BLaER1 treated with 17β-estradiol and CSF1 and Interleukin-3, amounts not matched to agents 10 nM and 100 nM (cell line): Measurements from ENCODE around the gene GLG1.

Source experiments
- H3K27ac ChIP-seq, 11 experiments: shearing (Covaris generic); formaldehyde crosslinking; 2 replicates each; pipeline ENCODE4 v1.8.1; 2022
- H3K27me3 ChIP-seq, 11 experiments: shearing (Covaris generic); formaldehyde crosslinking; 2 replicates each; pipeline ENCODE4 v1.8.1; 2022
- H3K36me3 ChIP-seq, 11 experiments: shearing (Covaris generic); formaldehyde crosslinking; 2 replicates each; pipeline ENCODE4 v1.8.1; 2022
- H3K4me1 ChIP-seq, 10 experiments: shearing (Covaris generic); formaldehyde crosslinking; 2 replicates each; pipeline ENCODE4 v1.8.1; 2022
- H3K4me2 ChIP-seq, 11 experiments: shearing (Covaris generic); formaldehyde crosslinking; 2 replicates each; pipeline ENCODE4 v1.8.1; 2022
- H3K4me3 ChIP-seq, 10 experiments: shearing (Covaris generic); formaldehyde crosslinking; 2 replicates each; pipeline ENCODE4 v1.8.1; 2022
- H3K9ac ChIP-seq, 11 experiments: shearing (Covaris generic); formaldehyde crosslinking; 2 replicates each; pipeline ENCODE4 v1.8.1; 2022
- H3K9me3 ChIP-seq, 11 experiments: shearing (Covaris generic); formaldehyde crosslinking; replicated peaks in 1 of 11; 2 replicates each; pipeline ENCODE4 v1.8.1; 2022
- H4K20me1 ChIP-seq, 11 experiments: shearing (Covaris generic); formaldehyde crosslinking; 2 replicates each; pipeline ENCODE4 v1.8.1; 2022
- Cebpa-rat ChIP-seq, 11 experiments: shearing (Covaris generic); IDR thresholded peaks; 2 replicates each; pipeline ENCODE4 v1.8.1; 2022

GLG1 gene

DNA sequence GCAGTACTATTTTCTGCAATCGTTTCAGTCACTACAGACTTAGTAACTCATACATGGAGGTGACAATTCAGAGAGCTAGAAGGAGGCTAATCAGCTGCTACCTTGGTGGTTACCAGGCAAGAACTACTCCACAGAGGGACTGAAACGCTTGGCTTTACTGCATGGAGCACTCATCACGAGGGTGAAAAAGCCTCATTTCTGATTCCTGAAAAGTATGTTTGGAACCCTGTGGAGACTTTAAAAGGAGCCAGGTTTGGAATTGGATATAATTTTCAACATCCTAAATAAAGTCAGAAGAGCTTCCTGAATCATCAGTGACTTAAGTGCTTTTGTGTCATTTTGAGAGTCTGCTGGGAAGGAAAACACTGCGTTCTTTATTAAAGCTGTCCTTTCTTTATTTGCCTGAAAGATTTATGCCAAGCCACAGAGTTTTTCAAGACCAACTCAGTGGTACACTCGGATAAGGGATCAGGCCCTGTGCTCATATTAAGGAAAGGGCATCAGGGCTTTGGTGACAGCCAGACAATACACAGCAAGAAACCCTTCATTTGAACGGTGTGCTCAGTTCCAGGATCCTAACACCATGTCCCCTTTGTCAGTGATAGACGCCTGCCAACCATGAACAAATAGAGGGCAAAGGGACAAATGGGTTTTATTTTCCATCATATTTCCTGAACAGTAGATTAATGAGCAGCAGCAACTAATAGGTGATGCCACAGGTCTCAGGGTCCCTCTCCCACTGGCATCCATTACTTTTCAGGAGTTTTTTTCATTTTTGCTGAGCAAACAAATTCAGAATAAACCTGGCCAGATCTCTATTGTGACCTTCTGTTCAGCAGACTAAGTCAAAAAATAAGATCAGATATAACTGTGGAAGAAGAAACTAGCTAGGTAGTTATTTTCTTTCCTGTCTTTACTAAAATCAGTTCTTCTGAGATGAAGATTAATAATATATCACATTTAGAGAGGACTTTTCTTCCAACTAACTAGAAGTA lies 105.1 kb downstream of the GLG1 start:
- H3K9me3 ChIP-seq, result no peaks in the 10 kb centered on the region
- no peak overlapping the region for H3K4me2 ChIP-seq
- H4K20me1 ChIP-seq, result peaks cover 4 to 21% (median 8%) of the 10 kb centered on the region in 11 experiments; a peak in 12 of 22 replicates
- no peak overlapping the region for H3K27ac ChIP-seq
- no peak overlapping the region for H3K9ac ChIP-seq
- H3K27me3 ChIP-seq, result no peaks in the 10 kb centered on the region
- H3K36me3 ChIP-seq, result peaks cover 38 to 86% (median 66%) of the 10 kb centered on the region in 11 experiments
- peaks cover 0 to 39% (median 20%) of the 10 kb centered on the region in 10 experiments; a peak in 15 of 20 replicates for H3K4me1 ChIP-seq
- no peak overlapping the region for H3K4me3 ChIP-seq
- TF ChIP-seq Cebpa-rat (IDR thresholded peaks at IDR 0.05), result no peak

DNA sequence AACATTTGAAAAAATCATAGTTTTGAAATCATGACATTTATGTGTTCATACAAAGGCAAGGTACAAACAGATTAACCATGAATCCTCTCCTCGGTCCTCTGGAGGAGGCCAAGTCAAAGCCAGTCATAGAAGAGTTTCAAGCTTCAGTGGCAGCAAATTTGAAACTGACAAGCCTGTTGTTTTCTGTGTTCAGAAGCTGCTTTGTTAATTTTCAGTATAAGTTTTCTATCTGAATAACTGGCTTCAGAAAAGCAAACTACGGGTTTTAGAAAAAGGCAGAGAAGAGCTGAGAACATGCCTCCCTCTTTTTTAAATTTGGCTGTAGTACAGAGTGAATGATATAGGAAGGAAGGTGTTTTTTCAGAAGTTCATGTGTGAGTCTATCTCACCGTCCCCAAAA lies 106.0 kb downstream of the GLG1 start:
- H3K9me3 ChIP-seq, result no peaks in the 10 kb centered on the region
- no peak overlapping the region for H3K27ac ChIP-seq
- peaks cover 0 to 39% (median 20%) of the 10 kb centered on the region in 10 experiments; a peak in 14 of 20 replicates for H3K4me1 ChIP-seq
- peaks cover 36 to 90% (median 71%) of the 10 kb centered on the region in 11 experiments for H3K36me3 ChIP-seq
- peaks cover 4 to 21% (median 8%) of the 10 kb centered on the region in 11 experiments; a peak in 12 of 22 replicates for H4K20me1 ChIP-seq
- no peak for TF ChIP-seq Cebpa-rat (IDR thresholded peaks at IDR 0.05)
- no peak overlapping the region for H3K4me3 ChIP-seq
- no peak overlapping the region for H3K9ac ChIP-seq
- no peaks in the 10 kb centered on the region for H3K27me3 ChIP-seq
- H3K4me2 ChIP-seq, result no peak overlapping the region

DNA sequence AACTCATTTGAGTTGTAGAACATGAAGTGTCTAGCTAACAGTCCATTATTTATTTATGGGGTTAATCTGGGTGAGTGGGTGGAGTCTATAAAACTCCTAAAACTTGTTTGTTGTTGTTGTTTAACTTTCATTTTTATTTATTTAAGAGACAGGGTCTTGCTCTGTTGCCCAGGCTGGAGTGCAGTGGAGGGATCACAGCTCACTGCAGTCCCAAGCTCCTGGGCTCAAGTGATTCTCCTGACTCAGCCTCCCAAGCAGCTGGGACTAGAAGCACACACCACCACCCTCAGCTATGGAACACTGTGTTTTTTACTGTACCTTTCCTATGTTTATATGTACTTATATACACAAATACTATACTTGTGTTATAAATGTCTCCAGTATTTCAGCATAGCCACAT lies 107.8 kb downstream of the GLG1 start:
- H3K36me3 ChIP-seq, result peaks cover 46 to 92% (median 74%) of the 10 kb centered on the region in 11 experiments
- TF ChIP-seq Cebpa-rat (IDR thresholded peaks at IDR 0.05), result no peak
- no peaks in the 10 kb centered on the region for H3K9me3 ChIP-seq
- H3K4me2 ChIP-seq, result no peak overlapping the region
- H3K27me3 ChIP-seq, result no peaks in the 10 kb centered on the region
- peaks cover 0 to 24% (median 12%) of the 10 kb centered on the region in 10 experiments; a peak in 14 of 20 replicates for H3K4me1 ChIP-seq
- H3K9ac ChIP-seq, result no peak overlapping the region
- no peak overlapping the region for H3K4me3 ChIP-seq
- H4K20me1 ChIP-seq, result peaks cover 0 to 13% (median 7%) of the 10 kb centered on the region in 11 experiments; a peak in 12 of 22 replicates
- no peak overlapping the region for H3K27ac ChIP-seq

DNA sequence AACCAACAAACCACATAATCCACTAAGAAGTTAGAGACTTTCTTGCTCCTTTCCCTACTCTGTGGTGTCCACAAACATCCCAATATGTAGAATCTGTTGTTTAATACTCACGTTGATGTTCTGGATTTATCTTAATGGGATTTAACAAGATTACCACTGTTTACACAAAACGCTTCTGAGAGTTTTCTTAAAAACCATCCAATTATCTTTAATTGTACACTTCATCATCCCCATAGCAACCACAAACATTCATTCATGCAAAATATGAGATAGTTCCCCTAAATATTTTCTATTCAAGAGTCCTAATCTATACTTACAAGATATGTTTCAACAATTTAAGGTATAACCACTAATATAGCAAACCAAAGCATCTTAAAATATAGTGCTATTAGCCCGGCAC lies 109.2 kb downstream of the GLG1 start:
- Histone ChIP-seq H3K4me1 (peaks cover 0 to 10% (median 0%) of the 10 kb centered on the region in 10 experiments; a peak in 3 of 20 replicates), H3K27me3 (no peaks in the 10 kb centered on the region), H3K9ac (no peak overlapping the region), H4K20me1 (peaks cover 0 to 12% (median 7%) of the 10 kb centered on the region in 11 experiments; a peak in 10 of 22 replicates), H3K4me2 (no peak overlapping the region), H3K4me3 (no peak overlapping the region), H3K27ac (no peak overlapping the region), H3K9me3 (no peaks in the 10 kb centered on the region), H3K36me3 (peaks cover 48 to 92% (median 78%) of the 10 kb centered on the region in 11 experiments)
- TF ChIP-seq Cebpa-rat (IDR thresholded peaks at IDR 0.05), result no peak

DNA sequence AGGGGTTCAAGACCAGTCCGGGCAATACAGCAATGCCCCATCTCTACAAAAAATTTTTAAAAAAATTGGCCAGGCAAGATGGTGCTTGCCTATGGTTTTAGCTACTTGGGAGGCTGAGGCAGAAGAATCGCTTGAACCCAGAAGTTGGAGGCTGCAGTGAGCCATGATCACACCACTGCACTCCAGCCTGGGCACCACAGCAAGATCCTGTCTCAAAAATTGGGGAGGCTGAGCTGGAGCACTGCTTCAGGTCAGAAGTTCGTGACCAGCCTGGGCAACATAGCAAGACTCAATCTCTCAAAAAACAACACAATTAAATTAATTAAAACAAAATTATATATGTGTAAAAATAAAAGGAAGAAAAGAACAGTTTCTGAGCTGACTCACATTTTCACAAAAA lies 110.9 kb downstream of the GLG1 start:
- no peak for TF ChIP-seq Cebpa-rat (IDR thresholded peaks at IDR 0.05)
- no peak overlapping the region for H3K4me2 ChIP-seq
- H4K20me1 ChIP-seq, result peaks cover 0 to 11% (median 0%) of the 10 kb centered on the region in 11 experiments; a peak in 4 of 22 replicates
- no peaks in the 10 kb centered on the region for H3K4me1 ChIP-seq
- H3K9ac ChIP-seq, result no peak overlapping the region
- H3K36me3 ChIP-seq, result peaks cover 52 to 92% (median 80%) of the 10 kb centered on the region in 11 experiments
- H3K27ac ChIP-seq, result no peak overlapping the region
- H3K27me3 ChIP-seq, result no peaks in the 10 kb centered on the region
- no peak overlapping the region for H3K4me3 ChIP-seq
- H3K9me3 ChIP-seq, result no peaks in the 10 kb centered on the region

DNA sequence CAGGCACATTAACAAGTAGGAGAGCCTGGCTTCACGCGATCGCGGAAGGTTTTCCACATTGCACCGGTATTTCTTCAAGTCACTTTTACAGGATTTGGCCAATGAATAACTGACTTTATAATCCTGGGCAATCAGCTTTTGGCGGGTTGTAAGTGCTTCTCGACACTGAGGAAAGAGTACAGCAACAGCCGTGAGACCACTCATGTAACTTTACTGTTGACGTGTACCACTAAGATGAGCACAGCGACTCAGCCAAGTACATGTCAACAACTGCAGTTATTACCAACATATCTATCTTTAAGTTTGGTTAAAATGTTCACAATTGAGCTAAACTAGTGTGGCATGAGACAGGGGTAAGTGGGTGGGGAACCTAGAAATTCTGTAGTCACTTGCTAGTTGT lies 113.9 kb downstream of the GLG1 start:
- Histone ChIP-seq H3K27ac (no peak overlapping the region), H3K9me3 (no peaks in the 10 kb centered on the region), H3K36me3 (peaks cover 80 to 96% (median 91%) of the 10 kb centered on the region in 11 experiments), H3K4me2 (no peak overlapping the region), H4K20me1 (peaks cover 0 to 5% (median 0%) of the 10 kb centered on the region in 11 experiments; a peak in 5 of 22 replicates), H3K4me1 (no peaks in the 10 kb centered on the region), H3K9ac (no peak overlapping the region), H3K27me3 (no peaks in the 10 kb centered on the region), H3K4me3 (no peak overlapping the region)
- TF ChIP-seq Cebpa-rat (IDR thresholded peaks at IDR 0.05), result no peak

DNA sequence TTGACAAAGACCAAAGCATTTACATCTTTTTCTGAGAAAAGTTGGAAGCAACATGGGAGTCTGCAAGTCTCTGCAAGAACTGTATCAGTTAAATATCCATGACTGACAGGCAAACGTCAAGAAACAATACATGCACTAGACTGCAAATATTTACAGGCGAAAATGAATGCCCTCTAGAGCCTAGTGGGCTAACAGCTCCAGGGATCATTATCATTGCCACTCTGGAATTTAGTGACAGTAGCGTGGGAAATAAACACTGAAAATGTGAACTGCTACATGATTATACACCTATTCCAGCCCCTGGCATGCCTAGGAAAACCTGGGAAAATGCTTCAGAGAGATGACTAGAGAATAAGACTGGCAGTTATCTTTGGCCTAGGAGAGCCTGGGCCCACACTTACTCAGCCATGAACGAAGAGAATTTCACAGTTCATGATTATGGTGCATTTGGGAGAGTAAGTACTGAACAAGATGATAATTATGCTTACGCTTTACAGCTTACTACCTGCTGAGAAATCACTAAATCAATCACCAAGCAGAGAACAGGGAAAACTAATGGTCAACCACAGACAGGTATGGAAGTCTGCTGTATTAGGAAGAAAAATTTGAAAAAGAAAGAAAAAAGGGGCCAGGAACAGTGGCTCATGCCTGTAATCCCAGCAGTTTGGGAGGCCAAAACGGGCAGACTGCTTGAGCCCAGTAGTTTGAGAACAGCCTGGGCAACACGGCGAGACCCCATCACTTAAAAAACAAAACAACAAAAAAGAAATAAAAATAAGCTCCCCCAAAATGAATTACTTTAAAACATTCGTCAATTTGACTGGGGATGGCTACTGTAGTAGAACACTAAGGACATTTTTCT lies 119.0 kb downstream of the GLG1 start:
- Histone ChIP-seq H3K9me3 (no peaks in the 10 kb centered on the region), H4K20me1 (peaks cover 0 to 20% (median 0%) of the 10 kb centered on the region in 11 experiments; a peak in 7 of 22 replicates), H3K27me3 (no peaks in the 10 kb centered on the region), H3K9ac (no peak overlapping the region), H3K36me3 (peaks cover 91 to 100% (median 99%) of the 10 kb centered on the region in 11 experiments), H3K4me1 (peaks cover 0 to 10% (median 5%) of the 10 kb centered on the region in 10 experiments; a peak in 7 of 20 replicates), H3K4me2 (no peak overlapping the region), H3K27ac (no peak overlapping the region), H3K4me3 (no peak overlapping the region)
- TF ChIP-seq Cebpa-rat (IDR thresholded peaks at IDR 0.05), result no peak

DNA sequence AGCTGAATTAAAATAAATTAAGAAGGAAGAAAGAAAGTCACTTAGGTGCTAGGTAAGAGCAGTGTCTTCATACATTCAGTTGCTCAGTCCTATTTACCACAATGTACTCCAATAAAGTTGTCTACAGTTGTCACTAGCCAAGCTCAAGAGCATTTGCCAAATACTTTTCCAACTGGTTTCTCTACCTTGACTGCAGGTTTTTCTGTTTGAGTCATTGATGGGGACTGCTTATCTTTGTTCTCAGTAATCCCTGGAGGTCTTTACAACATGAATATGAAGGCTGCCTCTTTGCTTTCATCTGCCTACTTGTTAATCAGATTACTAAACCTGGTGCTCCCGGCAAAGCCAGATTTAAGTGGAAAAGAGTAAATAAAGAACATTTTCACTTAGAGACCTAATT lies 121.0 kb downstream of the GLG1 start:
- Histone ChIP-seq H3K9ac (no peak overlapping the region), H3K4me3 (no peak overlapping the region), H3K9me3 (no peaks in the 10 kb centered on the region), H3K4me2 (no peak overlapping the region), H3K4me1 (peaks cover 0 to 10% (median 5%) of the 10 kb centered on the region in 10 experiments; a peak in 7 of 20 replicates), H3K27ac (no peak overlapping the region), H3K36me3 (peaks cover 92 to 100% (median 99%) of the 10 kb centered on the region in 11 experiments), H4K20me1 (peaks cover 0 to 20% (median 0%) of the 10 kb centered on the region in 11 experiments; a peak in 7 of 22 replicates), H3K27me3 (no peaks in the 10 kb centered on the region)
- no peak for TF ChIP-seq Cebpa-rat (IDR thresholded peaks at IDR 0.05)
